22Rv1 (cell line): Measurements from ENCODE around the gene NOXO1.

ENCODE experiments used
- ZFX ChIP-seq: fragments of 450-650 bp; IDR thresholded peaks from 2 replicates; pipeline ENCODE4 v1.6.1; 2017; ENCODE audit warnings: antibody characterized with exemption, borderline replicate concordance
- TF ChIP-seq, protein P1 (sequence below): fragments of 450-650 bp; IDR thresholded peaks from 2 replicates; pipeline ENCODE4 v1.5.1; 2017; ENCODE audit warnings: mild to moderate bottlenecking

DNA sequence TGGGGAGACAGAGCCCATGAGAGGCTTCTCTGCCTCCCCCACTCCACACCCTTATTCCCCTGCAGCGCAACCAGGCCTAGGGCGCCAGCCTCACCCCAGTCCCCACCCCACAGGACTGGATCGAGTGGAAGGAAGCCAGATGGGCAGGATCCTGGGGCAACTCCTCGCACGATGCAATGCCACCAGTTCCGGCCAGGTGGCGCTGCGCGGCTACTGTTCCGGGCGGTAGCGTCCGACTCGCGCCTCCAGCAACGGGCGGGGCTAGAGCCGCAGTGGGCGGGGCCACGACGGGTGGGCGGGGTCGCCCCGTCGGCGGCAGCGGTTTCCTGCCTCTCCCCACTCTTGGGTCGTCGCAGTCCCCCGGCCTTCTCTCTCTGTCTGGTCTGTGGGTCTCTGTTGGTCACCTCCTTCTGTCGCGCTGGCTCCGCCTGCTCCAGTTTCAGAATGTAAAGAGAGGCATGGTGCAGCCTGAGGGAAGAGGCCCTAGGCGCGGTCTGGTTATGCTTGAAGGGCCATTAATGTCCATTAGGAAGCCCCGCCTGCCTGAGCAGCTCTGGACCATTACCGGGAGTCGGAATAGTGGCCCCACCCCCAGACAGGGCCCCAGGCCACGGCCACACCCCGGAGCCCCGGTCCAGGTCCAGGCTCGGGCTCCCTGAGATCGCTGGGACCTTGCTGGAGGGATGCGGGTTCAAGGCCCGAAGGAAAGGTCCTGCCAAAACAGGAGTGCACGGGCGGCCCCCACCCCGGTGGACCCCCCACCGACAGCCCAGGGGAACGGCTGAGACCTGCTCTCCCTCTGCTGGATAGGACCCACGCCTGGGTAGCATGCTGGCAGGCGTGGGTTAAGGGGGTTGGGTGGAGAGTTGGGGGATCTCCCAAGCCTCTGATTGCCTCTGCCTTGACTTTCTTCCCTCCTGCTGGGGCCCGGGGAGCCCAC lies 42.1 kb upstream of the NOXO1 start:
- TF ChIP-seq, protein P1, sequence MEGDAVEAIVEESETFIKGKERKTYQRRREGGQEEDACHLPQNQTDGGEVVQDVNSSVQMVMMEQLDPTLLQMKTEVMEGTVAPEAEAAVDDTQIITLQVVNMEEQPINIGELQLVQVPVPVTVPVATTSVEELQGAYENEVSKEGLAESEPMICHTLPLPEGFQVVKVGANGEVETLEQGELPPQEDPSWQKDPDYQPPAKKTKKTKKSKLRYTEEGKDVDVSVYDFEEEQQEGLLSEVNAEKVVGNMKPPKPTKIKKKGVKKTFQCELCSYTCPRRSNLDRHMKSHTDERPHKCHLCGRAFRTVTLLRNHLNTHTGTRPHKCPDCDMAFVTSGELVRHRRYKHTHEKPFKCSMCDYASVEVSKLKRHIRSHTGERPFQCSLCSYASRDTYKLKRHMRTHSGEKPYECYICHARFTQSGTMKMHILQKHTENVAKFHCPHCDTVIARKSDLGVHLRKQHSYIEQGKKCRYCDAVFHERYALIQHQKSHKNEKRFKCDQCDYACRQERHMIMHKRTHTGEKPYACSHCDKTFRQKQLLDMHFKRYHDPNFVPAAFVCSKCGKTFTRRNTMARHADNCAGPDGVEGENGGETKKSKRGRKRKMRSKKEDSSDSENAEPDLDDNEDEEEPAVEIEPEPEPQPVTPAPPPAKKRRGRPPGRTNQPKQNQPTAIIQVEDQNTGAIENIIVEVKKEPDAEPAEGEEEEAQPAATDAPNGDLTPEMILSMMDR: peak; percentile 94
- TF ChIP-seq ZFX: no peak
